Stimulated activated CD4-positive, alpha-beta T cell treated with anti-CD3 and anti-CD28 coated beads, TNF-alpha, amount 100 ng/mL, for 48 hours (primary cell): ENCODE results near the gene TRO.

Experiments
- DNase-seq, 3 donors: peaks; one replicate each; pipeline ENCODE4 v3.0.0-alpha.2; 2020; ENCODE audit warnings: low read depth in 3 of 3

Gene TRO

DNA sequence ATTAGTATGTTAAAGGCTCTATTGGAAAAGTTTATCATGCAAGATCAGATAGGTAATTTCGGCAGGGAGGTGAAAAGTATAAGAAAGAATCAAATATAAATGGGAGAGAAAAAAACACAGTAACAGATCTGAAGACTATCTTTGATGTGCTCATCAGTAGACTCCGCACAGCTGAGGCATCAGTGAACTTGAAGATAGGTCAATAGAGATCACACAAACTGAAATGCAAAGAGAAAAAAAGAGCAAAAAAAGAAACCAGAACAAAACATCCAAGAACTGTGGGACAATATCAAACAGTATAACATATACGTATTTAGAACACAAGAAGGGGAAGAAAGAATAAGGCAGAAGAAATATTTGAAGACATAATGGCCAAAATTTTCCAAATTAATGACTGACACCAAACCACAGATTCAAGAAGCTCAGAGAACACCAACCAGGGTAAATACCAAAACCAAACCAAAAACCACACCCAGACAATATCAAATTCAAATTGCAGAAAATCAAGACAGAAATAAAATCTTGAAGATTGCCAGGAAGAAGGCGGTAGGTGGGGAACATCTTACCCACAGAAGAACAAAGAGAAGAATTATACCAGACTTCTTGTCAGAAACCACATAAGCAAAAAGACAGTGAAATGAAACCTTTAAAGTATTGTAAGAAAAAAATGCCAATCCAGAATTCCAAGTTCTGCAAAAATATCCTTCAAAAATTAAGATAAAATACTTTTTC is 44.3 kb downstream of the TRO start:
- DNase-seq = no peak

DNA sequence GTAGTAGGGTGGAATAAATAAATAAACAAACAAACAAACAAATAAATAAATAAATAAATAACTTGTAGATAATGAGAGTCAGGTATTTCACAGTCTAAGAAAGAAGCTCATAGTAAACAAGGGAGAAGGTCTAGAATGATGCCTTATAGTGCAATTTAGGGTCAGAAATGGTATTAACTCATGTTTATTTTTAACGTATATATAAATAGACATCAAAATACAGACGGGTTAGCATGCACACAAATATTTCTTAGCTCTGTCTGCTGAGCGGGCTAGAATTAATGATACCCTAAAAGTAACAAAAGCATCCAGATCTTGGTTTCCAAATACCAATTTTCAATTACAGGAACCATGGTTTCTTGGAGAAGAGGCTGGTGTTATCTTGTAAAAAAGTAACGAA is 56.8 kb downstream of the TRO start:
- DNase-seq = no peak

DNA sequence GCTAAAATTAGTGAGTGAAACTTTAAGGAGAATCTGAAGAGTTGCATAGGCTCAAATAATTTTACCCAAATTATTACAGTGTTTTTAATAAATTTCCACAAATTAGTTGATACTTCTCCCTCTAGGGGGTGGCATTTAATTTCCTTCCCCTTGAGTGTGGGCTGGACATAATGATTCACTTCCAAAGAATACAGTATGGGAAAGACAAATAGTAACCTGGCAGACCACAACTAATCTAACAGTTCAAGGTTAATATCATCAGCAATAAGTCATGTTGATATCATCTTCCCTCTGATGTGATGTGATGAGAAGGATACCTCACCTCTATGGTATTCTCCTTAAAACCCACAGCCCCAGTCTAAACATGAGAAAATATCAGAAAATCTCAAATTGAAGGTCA is 57.8 kb downstream of the TRO start:
- DNase-seq = no peak

DNA sequence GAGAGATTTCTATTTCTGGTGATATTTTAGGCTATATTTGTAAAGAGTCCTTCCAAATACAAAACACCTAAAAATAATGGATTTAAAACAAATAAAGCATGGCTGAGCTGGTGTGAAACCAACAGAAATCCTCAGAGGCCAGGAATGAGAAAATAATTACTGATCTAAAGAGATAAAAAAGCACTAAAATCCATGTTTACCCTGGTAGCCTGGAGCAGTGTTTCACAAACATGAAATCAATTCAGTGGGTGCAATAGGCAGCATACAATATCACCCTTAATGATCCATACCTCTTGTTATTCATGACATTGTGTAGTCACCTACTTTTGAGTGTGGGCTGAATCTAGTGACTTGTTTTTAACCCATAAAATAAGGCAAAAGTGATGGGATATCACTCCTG is 58.8 kb downstream of the TRO start:
- no peak for DNase-seq

DNA sequence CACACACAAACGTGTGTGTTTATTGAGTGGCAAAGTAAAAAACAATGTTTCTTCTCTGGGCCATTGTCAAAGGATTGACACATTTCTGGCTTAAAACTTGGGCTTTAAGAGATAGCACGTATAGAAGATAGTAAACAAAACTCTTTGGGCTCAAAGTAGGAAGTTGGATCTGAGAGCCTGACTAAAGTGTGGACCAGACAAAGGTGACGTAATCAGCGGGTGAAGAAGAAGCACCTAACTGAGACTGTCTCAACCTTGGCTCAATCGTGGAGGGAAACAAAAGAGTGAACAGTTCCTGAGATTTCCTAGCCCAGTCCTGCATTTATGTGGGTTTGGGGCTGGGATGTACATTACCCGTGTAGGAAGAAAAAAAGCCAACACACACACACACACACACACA is 59.7 kb downstream of the TRO start:
- no peak for DNase-seq
